Mesothelial cell of epicardium (in vitro differentiated cells): ENCODE measurements around the gene KRTAP3-2. TPM values are rescaled to one million over a fixed set of nuclear protein-coding genes. Genes with fewer than 3 reads are reported as not detected.

Experiments
- DNase-seq, 2 experiments: peaks; one replicate each; pipeline ENCODE4 v3.0.0; 2021; ENCODE audit warnings: low spot score in 2 of 2; ENCODE audit not compliant: unreplicated experiment in 2 of 2
- H3K27ac Mint-ChIP-seq: 2 replicates; pipeline ENCODE4 v1.8.0; 2021; ENCODE audit warnings: mixed read lengths
- H3K27me3 Mint-ChIP-seq: 2 replicates; pipeline ENCODE4 v1.8.0; 2021; ENCODE audit warnings: low read depth, mixed read lengths
- H3K36me3 Mint-ChIP-seq: 2 replicates; pipeline ENCODE4 v1.8.0; 2021; ENCODE audit warnings: mixed read lengths
- H3K4me1 Mint-ChIP-seq: 2 replicates; pipeline ENCODE4 v1.8.0; 2021; ENCODE audit warnings: mixed read lengths
- H3K4me3 Mint-ChIP-seq: 2 replicates; pipeline ENCODE4 v1.8.0; 2021; ENCODE audit warnings: mild to moderate bottlenecking, moderate library complexity, mixed read lengths
- H3K9me3 Mint-ChIP-seq: 2 replicates; pipeline ENCODE4 v1.8.0; 2021; ENCODE audit warnings: mixed read lengths
- CTCF ChIP-seq: fragments of 200-600 bp; sonication (generic); IDR thresholded peaks from one replicate; pipeline ENCODE4 v1.5.0; 2021; ENCODE audit warnings: antibody characterized with exemption; ENCODE audit not compliant: unreplicated experiment
- total RNA-seq: library from RNA; stranded (reverse); gene quantifications from 3 replicates; pipeline ENCODE4 v1.2.1, GENCODE V29; 2021

The KRTAP3-2 gene
- total RNA-seq, 1 donor from 2014 or later: not detected

- Mint-ChIP-seq H3K27ac (no peak within 1 kb of the TSS), H3K9me3 (no peaks in the 10 kb centered on the region), H3K4me3 (no peak within 1 kb of the TSS), H3K4me1 (no peaks in the 10 kb centered on the region), H3K36me3 (no peaks in the 10 kb centered on the region), H3K27me3 (no peaks in the 10 kb centered on the region)
- no peak for TF ChIP-seq CTCF
- no peak for DNase-seq
These were observed 30.0 kb upstream of the KRTAP3-2 start, which contains the start of gene KRTAP1-4 for GRCh38 chr17:41029633-41030245. Gene KRTAP1-4, minus strand, starts transcription at chr17:41030195. Its CDS starts 117 bp downstream, at chr17:41030078.

GRCh38 chr17:41026715-41027471, 27.2 kb upstream of the KRTAP3-2 start, which contains the start of gene KRTAP1-5:
Gene KRTAP1-5, minus strand, starts transcription at chr17:41027208. Its CDS starts 53 bp downstream, at chr17:41027155.
- Mint-ChIP-seq H3K27ac (no peak within 1 kb of the TSS), H3K9me3 (peaks cover 15% of the 10 kb centered on the region), H3K4me3 (no peak within 1 kb of the TSS), H3K36me3 (no peaks in the 10 kb centered on the region), H3K4me1 (no peaks in the 10 kb centered on the region), H3K27me3 (no peaks in the 10 kb centered on the region)
- TF ChIP-seq CTCF: no peak
- DNase-seq: no peak

GRCh38 chr17:41024697-41025096, 25.0 kb upstream of the KRTAP3-2 start:
- no peak for DNase-seq
- Mint-ChIP-seq H3K36me3 (no peaks in the 10 kb centered on the region), H3K27me3 (no peaks in the 10 kb centered on the region), H3K4me3 (no peak overlapping the region), H3K27ac (no peak overlapping the region), H3K9me3 (peaks cover 22% of the 10 kb centered on the region), H3K4me1 (no peaks in the 10 kb centered on the region)
- no peak for TF ChIP-seq CTCF

- H3K27ac Mint-ChIP-seq: no peak overlapping the region
- H3K27me3 Mint-ChIP-seq: no peaks in the 10 kb centered on the region
- TF ChIP-seq CTCF: no peak
- H3K4me3 Mint-ChIP-seq: no peak overlapping the region
- H3K9me3 Mint-ChIP-seq: peaks cover 28% of the 10 kb centered on the region
- H3K36me3 Mint-ChIP-seq: no peaks in the 10 kb centered on the region
- H3K4me1 Mint-ChIP-seq: peaks cover 6% of the 10 kb centered on the region
- DNase-seq: no peak
These were observed 20.6 kb upstream of the KRTAP3-2 start for GRCh38 chr17:41020336-41020735.

- Mint-ChIP-seq H3K36me3 (no peaks in the 10 kb centered on the region), H3K4me3 (no peak overlapping the region), H3K27me3 (no peaks in the 10 kb centered on the region), H3K4me1 (peaks cover 6% of the 10 kb centered on the region), H3K9me3 (peaks cover 28% of the 10 kb centered on the region), H3K27ac (no peak overlapping the region)
- DNase-seq: no peak
- TF ChIP-seq CTCF: no peak
These were observed 19.7 kb upstream of the KRTAP3-2 start for GRCh38 chr17:41019415-41019814.
